Measurements from ENCODE around the gene SLC22A17. TPM values are rescaled to one million over a fixed set of nuclear protein-coding genes. Genes with fewer than 3 reads are reported as not detected.

The SLC22A17 gene
- total and polyA plus RNA-seq, 10 of the 15 experiments (the other 5 are each of a cell fraction or from before 2014, with no cell fraction given), result not detected

DNA sequence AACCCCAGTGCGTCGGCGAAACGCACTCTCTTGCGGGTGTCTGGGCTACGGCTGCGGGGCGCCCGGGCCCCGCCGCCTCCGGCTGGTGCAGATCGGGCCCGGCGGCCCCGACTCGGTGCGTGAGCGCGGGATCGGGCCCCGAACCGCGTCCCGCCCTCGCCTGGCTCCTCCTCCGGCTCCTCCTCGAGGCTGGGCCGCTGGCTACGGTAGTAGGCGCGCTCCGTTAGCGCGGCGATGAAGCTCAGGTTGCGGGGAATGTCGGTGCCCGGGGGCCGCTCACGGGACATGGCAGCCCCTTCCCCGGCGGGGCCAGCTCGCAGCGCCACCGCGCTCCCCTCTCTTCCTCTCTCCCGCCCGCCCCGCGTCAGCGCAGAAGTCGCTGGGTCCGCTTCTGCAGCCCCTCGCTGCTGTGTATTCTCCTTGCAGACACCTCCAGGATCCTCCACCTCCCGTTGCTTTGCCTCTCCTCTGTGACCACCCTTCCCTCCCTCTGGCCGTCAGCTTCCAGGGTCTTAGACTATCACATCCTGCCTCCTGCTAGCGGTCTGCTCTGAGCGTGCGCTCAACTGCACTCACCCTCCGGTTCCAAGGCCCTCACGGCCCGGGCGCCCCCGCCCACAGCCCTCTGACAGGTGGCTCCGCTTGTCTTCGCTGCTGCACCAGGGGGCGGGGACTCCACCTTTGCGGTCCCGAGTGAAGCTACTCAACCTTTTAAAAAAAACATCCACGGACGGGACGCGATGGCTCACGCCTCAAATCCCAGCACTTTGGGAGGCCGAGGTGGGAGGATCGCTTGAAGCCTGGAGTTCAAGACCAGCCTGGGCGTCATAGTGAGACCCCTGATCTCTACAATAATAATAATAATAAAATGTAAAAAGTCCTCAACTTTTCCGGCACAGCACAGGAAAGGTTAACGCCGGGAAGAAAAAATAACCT lies 50.1 kb downstream of the SLC22A17 start, which contains the start of gene PPP1R3E (continued):
- TF ChIP-seq POLR2AphosphoS2 (IDR thresholded peaks at IDR 0.05; ENCODE audit: low read depth, low read length) (peak; percentile 83), SP1 (IDR thresholded peaks at IDR 0.05; ENCODE audit: low read depth, low read length) (no peak), KLF5 (IDR thresholded peaks at IDR 0.05; ENCODE audit: partially characterized antibody) (no peak), TCF3 (IDR thresholded peaks at IDR 0.05; ENCODE audit: borderline replicate concordance, insufficient read depth, low read depth, low read length) (peak; percentile 83), POLR2AphosphoS5 (IDR thresholded peaks at IDR 0.05; ENCODE audit: low read length) (peak; percentile 80), SUPT20H (IDR thresholded peaks at IDR 0.05; ENCODE audit: borderline replicate concordance, control insufficient read depth, low read depth, low read length) (no peak), MEF2B (IDR thresholded peaks at IDR 0.05; ENCODE audit: partially characterized antibody, poor library complexity, severe bottlenecking) (no peak), BACH1 (IDR thresholded peaks at IDR 0.05; ENCODE audit: borderline replicate concordance) (peak; percentile 37; the same call in 1 of the 2 replicates), ZNF24 (IDR thresholded peaks at IDR 0.05) (no peak), TBL1XR1 (IDR thresholded peaks at IDR 0.05; ENCODE audit: low read depth, low read length) (no peak), CBFB (IDR thresholded peaks at IDR 0.05; ENCODE audit: low read depth) (no peak; the same call in 1 of the 2 replicates), ETV6 (conservative IDR thresholded peaks at IDR 0.05 in 1 of 2, IDR thresholded peaks at IDR 0.05 in 1 of 2; ENCODE audit: borderline replicate concordance in 1 of 2, low read depth in 1 of 2) (no peak), WRNIP1 (IDR thresholded peaks at IDR 0.05; ENCODE audit: borderline replicate concordance, low read depth, low read length) (no peak)
- TF ChIP-seq, protein P1, sequence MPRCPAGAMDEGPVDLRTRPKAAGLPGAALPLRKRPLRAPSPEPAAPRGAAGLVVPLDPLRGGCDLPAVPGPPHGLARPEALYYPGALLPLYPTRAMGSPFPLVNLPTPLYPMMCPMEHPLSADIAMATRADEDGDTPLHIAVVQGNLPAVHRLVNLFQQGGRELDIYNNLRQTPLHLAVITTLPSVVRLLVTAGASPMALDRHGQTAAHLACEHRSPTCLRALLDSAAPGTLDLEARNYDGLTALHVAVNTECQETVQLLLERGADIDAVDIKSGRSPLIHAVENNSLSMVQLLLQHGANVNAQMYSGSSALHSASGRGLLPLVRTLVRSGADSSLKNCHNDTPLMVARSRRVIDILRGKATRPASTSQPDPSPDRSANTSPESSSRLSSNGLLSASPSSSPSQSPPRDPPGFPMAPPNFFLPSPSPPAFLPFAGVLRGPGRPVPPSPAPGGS (IDR thresholded peaks at IDR 0.05; ENCODE audit: borderline replicate concordance, insufficient read depth, low read depth, low read length, poor library complexity, severe bottlenecking), result no peak
- TF ChIP-seq, protein P2, sequence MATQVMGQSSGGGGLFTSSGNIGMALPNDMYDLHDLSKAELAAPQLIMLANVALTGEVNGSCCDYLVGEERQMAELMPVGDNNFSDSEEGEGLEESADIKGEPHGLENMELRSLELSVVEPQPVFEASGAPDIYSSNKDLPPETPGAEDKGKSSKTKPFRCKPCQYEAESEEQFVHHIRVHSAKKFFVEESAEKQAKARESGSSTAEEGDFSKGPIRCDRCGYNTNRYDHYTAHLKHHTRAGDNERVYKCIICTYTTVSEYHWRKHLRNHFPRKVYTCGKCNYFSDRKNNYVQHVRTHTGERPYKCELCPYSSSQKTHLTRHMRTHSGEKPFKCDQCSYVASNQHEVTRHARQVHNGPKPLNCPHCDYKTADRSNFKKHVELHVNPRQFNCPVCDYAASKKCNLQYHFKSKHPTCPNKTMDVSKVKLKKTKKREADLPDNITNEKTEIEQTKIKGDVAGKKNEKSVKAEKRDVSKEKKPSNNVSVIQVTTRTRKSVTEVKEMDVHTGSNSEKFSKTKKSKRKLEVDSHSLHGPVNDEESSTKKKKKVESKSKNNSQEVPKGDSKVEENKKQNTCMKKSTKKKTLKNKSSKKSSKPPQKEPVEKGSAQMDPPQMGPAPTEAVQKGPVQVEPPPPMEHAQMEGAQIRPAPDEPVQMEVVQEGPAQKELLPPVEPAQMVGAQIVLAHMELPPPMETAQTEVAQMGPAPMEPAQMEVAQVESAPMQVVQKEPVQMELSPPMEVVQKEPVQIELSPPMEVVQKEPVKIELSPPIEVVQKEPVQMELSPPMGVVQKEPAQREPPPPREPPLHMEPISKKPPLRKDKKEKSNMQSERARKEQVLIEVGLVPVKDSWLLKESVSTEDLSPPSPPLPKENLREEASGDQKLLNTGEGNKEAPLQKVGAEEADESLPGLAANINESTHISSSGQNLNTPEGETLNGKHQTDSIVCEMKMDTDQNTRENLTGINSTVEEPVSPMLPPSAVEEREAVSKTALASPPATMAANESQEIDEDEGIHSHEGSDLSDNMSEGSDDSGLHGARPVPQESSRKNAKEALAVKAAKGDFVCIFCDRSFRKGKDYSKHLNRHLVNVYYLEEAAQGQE (IDR thresholded peaks at IDR 0.05; ENCODE audit: low read depth, low read length), result no peak
- TF ChIP-seq, protein P3, sequence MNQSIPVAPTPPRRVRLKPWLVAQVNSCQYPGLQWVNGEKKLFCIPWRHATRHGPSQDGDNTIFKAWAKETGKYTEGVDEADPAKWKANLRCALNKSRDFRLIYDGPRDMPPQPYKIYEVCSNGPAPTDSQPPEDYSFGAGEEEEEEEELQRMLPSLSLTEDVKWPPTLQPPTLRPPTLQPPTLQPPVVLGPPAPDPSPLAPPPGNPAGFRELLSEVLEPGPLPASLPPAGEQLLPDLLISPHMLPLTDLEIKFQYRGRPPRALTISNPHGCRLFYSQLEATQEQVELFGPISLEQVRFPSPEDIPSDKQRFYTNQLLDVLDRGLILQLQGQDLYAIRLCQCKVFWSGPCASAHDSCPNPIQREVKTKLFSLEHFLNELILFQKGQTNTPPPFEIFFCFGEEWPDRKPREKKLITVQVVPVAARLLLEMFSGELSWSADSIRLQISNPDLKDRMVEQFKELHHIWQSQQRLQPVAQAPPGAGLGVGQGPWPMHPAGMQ (IDR thresholded peaks at IDR 0.05; ENCODE audit: borderline replicate concordance), result no peak
- TF ChIP-seq, protein P4, sequence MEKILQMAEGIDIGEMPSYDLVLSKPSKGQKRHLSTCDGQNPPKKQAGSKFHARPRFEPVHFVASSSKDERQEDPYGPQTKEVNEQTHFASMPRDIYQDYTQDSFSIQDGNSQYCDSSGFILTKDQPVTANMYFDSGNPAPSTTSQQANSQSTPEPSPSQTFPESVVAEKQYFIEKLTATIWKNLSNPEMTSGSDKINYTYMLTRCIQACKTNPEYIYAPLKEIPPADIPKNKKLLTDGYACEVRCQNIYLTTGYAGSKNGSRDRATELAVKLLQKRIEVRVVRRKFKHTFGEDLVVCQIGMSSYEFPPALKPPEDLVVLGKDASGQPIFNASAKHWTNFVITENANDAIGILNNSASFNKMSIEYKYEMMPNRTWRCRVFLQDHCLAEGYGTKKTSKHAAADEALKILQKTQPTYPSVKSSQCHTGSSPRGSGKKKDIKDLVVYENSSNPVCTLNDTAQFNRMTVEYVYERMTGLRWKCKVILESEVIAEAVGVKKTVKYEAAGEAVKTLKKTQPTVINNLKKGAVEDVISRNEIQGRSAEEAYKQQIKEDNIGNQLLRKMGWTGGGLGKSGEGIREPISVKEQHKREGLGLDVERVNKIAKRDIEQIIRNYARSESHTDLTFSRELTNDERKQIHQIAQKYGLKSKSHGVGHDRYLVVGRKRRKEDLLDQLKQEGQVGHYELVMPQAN (conservative IDR thresholded peaks at IDR 0.05), result no peak; the same call in none of the 2 replicates
- TF ChIP-seq, protein P5, sequence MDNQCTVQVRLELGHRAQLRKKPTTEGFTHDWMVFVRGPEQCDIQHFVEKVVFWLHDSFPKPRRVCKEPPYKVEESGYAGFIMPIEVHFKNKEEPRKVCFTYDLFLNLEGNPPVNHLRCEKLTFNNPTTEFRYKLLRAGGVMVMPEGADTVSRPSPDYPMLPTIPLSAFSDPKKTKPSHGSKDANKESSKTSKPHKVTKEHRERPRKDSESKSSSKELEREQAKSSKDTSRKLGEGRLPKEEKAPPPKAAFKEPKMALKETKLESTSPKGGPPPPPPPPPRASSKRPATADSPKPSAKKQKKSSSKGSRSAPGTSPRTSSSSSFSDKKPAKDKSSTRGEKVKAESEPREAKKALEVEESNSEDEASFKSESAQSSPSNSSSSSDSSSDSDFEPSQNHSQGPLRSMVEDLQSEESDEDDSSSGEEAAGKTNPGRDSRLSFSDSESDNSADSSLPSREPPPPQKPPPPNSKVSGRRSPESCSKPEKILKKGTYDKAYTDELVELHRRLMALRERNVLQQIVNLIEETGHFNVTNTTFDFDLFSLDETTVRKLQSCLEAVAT (IDR thresholded peaks at IDR 0.05), result 0 out of 2 replicates have a peak, but pooled peaks have one; percentile 45
